Immature natural killer cell (primary cell): ENCODE data around the gene TMEM87B. TPM values are rescaled to one million over a fixed set of nuclear protein-coding genes. Genes with fewer than 3 reads are reported as not detected.
"Not testable (repeated sequence)": the region's sequence is repeated elsewhere in the genome, so short reads cannot be mapped to it uniquely, and the experiment has no call there.

Source experiments
- DNase-seq, 3 donors: peaks; one replicate each; pipeline ENCODE4 v3.0.0; 2022; ENCODE audit warnings: mixed read lengths in 1 of 3
- H3K27ac Mint-ChIP-seq, 6 donors: one replicate each; pipeline ENCODE4 v1.8.0; 2020; ENCODE audit warnings: mixed read lengths in 6 of 6, mild to moderate bottlenecking in 5 of 6, inconsistent platforms in 4 of 6, moderate library complexity in 3 of 6
- H3K27me3 Mint-ChIP-seq, 3 donors: one replicate each; pipeline ENCODE4 v1.8.0; 2020 to 2021; ENCODE audit warnings: low read depth in 3 of 3, mild to moderate bottlenecking in 3 of 3, mixed read lengths in 3 of 3, moderate library complexity in 3 of 3, inconsistent platforms in 1 of 3
- H3K36me3 Mint-ChIP-seq, 3 donors: one replicate each; pipeline ENCODE4 v1.8.0; 2020; ENCODE audit warnings: mixed read lengths in 3 of 3, inconsistent platforms in 2 of 3, mild to moderate bottlenecking in 2 of 3
- H3K4me1 Mint-ChIP-seq, 2 donors: one replicate each; pipeline ENCODE4 v1.8.0; 2020; ENCODE audit warnings: inconsistent platforms in 2 of 2, mild to moderate bottlenecking in 2 of 2, mixed read lengths in 2 of 2, moderate library complexity in 1 of 2
- H3K4me3 Mint-ChIP-seq, 5 donors: one replicate each; pipeline ENCODE4 v1.8.0; 2020; ENCODE audit warnings: mild to moderate bottlenecking in 5 of 5, mixed read lengths in 5 of 5, inconsistent platforms in 3 of 5, moderate library complexity in 3 of 5
- H3K9me3 Mint-ChIP-seq, 6 donors: one replicate each; pipeline ENCODE4 v1.8.0; 2020; ENCODE audit warnings: mild to moderate bottlenecking in 6 of 6, mixed read lengths in 6 of 6, inconsistent platforms in 4 of 6, moderate library complexity in 3 of 6
- polyA plus RNA-seq, 3 donors: library from polyadenylated mRNA; unstranded; fragments of 300-500 nt; fragmentation: Illumina TruSeq; gene quantifications; one replicate each; pipeline ENCODE4 v1.2.3, GENCODE V29; 2021

The TMEM87B gene
- polyA plus RNA-seq, 3 donors from 2014 or later, result 3.0 to 8.5 (median 5.2) TPM

GRCh38 chr2:112024896-112025491 is 30.1 kb upstream of the TMEM87B start:
- Mint-ChIP-seq H3K4me3 (no peak overlapping the region), H3K27ac (no peak overlapping the region), H3K36me3 (no peaks in the 10 kb centered on the region), H3K9me3 (peaks cover 0 to 2% (median 0%) of the 10 kb centered on the region in 6 donors), H3K4me1 (peaks cover 0 to 3% of the 10 kb centered on the region in 2 donors), H3K27me3 (peaks cover 0 to 5% (median 0%) of the 10 kb centered on the region in 3 donors)
- no peak for DNase-seq

GRCh38 chr2:112026509-112026908 is 28.6 kb upstream of the TMEM87B start:
- no peaks in the 10 kb centered on the region for H3K36me3 Mint-ChIP-seq
- H3K4me3 Mint-ChIP-seq, result no peak overlapping the region
- H3K27me3 Mint-ChIP-seq, result peaks cover 0 to 7% (median 0%) of the 10 kb centered on the region in 3 donors
- H3K27ac Mint-ChIP-seq, result no peak overlapping the region
- no peak for DNase-seq
- peaks cover 0 to 2% (median 0%) of the 10 kb centered on the region in 6 donors for H3K9me3 Mint-ChIP-seq
- H3K4me1 Mint-ChIP-seq, result peaks cover 0 to 3% of the 10 kb centered on the region in 2 donors

GRCh38 chr2:112027767-112028166 is 27.3 kb upstream of the TMEM87B start:
- no peak overlapping the region for H3K4me3 Mint-ChIP-seq

GRCh38 chr2:112029164-112029563 is 25.9 kb upstream of the TMEM87B start:
- Mint-ChIP-seq H3K9me3 (peaks cover 0 to 2% (median 0%) of the 10 kb centered on the region in 6 donors), H3K4me3 (no peak overlapping the region), H3K36me3 (no peaks in the 10 kb centered on the region)

More at GRCh38 chr2:112027767-112028166, 27.3 kb upstream of the TMEM87B start:
- peaks cover 0 to 2% (median 0%) of the 10 kb centered on the region in 6 donors for H3K9me3 Mint-ChIP-seq
- no peaks in the 10 kb centered on the region for H3K36me3 Mint-ChIP-seq
- H3K27ac Mint-ChIP-seq, result no peak overlapping the region
- peaks cover 0 to 7% (median 0%) of the 10 kb centered on the region in 3 donors for H3K27me3 Mint-ChIP-seq
- DNase-seq, result no peak
- H3K4me1 Mint-ChIP-seq, result peaks cover 0 to 4% of the 10 kb centered on the region in 2 donors

GRCh38 chr2:112031473-112032223 is 23.4 kb upstream of the TMEM87B start:
- Mint-ChIP-seq H3K4me1 (peaks cover 0 to 2% of the 10 kb centered on the region in 2 donors), H3K27me3 (peaks cover 0 to 7% (median 0%) of the 10 kb centered on the region in 3 donors), H3K9me3 (peaks cover 0 to 2% (median under 1%) of the 10 kb centered on the region in 6 donors), H3K27ac (no peak overlapping the region), H3K36me3 (no peaks in the 10 kb centered on the region), H3K4me3 (no peak overlapping the region)
- no peak for DNase-seq

More at GRCh38 chr2:112029164-112029563, 25.9 kb upstream of the TMEM87B start:
- Mint-ChIP-seq H3K27ac (no peak overlapping the region), H3K27me3 (peaks cover 0 to 7% (median 0%) of the 10 kb centered on the region in 3 donors), H3K4me1 (peaks cover 0 to 2% of the 10 kb centered on the region in 2 donors)
- DNase-seq, result no peak

- no peak for DNase-seq
- no peaks in the 10 kb centered on the region for H3K36me3 Mint-ChIP-seq
- no peak overlapping the region for H3K27ac Mint-ChIP-seq
- H3K4me1 Mint-ChIP-seq, result peaks cover 0 to 2% of the 10 kb centered on the region in 2 donors
- H3K9me3 Mint-ChIP-seq, result peaks cover 0 to 2% (median under 1%) of the 10 kb centered on the region in 6 donors
- H3K27me3 Mint-ChIP-seq, result peaks cover 0 to 7% (median 0%) of the 10 kb centered on the region in 3 donors
- no peak overlapping the region for H3K4me3 Mint-ChIP-seq
Observed at GRCh38 chr2:112032224-112032586, 22.9 kb upstream of the TMEM87B start.

- Mint-ChIP-seq H3K27me3 (peaks cover 0 to 7% (median 0%) of the 10 kb centered on the region in 3 donors), H3K4me1 (peaks cover 0 to 2% of the 10 kb centered on the region in 2 donors), H3K9me3 (peaks cover 0 to 2% (median under 1%) of the 10 kb centered on the region in 6 donors), H3K36me3 (no peaks in the 10 kb centered on the region), H3K27ac (no peak overlapping the region), H3K4me3 (no peak overlapping the region)
- DNase-seq, result no peak
Observed at GRCh38 chr2:112032689-112033465, 22.2 kb upstream of the TMEM87B start.

- DNase-seq, result no peak
- Mint-ChIP-seq H3K36me3 (peaks cover 0 to 4% (median 0%) of the 10 kb centered on the region in 3 donors), H3K9me3 (peaks cover 0 to 2% (median under 1%) of the 10 kb centered on the region in 6 donors), H3K4me1 (peaks cover 0 to 2% of the 10 kb centered on the region in 2 donors), H3K27ac (no peak overlapping the region), H3K4me3 (no peak overlapping the region), H3K27me3 (peaks cover 0 to 7% (median 0%) of the 10 kb centered on the region in 3 donors)
Observed at GRCh38 chr2:112033600-112033999, 21.5 kb upstream of the TMEM87B start.

GRCh38 chr2:112034924-112035323 is 20.1 kb upstream of the TMEM87B start:
- H3K4me1 Mint-ChIP-seq, result peaks cover 0 to 2% of the 10 kb centered on the region in 2 donors
- peaks cover 0 to 6% (median 0%) of the 10 kb centered on the region in 3 donors for H3K27me3 Mint-ChIP-seq

GRCh38 chr2:112035786-112036185 is 19.3 kb upstream of the TMEM87B start:
- H3K9me3 Mint-ChIP-seq, result peaks cover 0 to 2% (median 0%) of the 10 kb centered on the region in 6 donors
- H3K27ac Mint-ChIP-seq, result no peak overlapping the region
- no peak for DNase-seq

More at GRCh38 chr2:112034924-112035323, 20.1 kb upstream of the TMEM87B start:
- H3K36me3 Mint-ChIP-seq, result peaks cover 0 to 5% (median 0%) of the 10 kb centered on the region in 3 donors
- H3K9me3 Mint-ChIP-seq, result peaks cover 0 to 2% (median 0%) of the 10 kb centered on the region in 6 donors
- no peak overlapping the region for H3K4me3 Mint-ChIP-seq
- DNase-seq, result no peak
- H3K27ac Mint-ChIP-seq, result no peak overlapping the region

GRCh38 chr2:112039556-112039955 is 15.5 kb upstream of the TMEM87B start:
- not testable (repeated sequence) for H3K9me3 Mint-ChIP-seq, H3K27me3 Mint-ChIP-seq, H3K36me3 Mint-ChIP-seq, H3K4me1 Mint-ChIP-seq, H3K4me3 Mint-ChIP-seq, H3K27ac Mint-ChIP-seq, DNase-seq

More at GRCh38 chr2:112035786-112036185, 19.3 kb upstream of the TMEM87B start:
- H3K27me3 Mint-ChIP-seq, result peaks cover 0 to 3% (median 0%) of the 10 kb centered on the region in 3 donors
- peaks cover 0 to 2% of the 10 kb centered on the region in 2 donors for H3K4me1 Mint-ChIP-seq
- peaks cover 0 to 5% (median 0%) of the 10 kb centered on the region in 3 donors for H3K36me3 Mint-ChIP-seq
- no peak overlapping the region for H3K4me3 Mint-ChIP-seq

- H3K27me3 Mint-ChIP-seq, H3K9me3 Mint-ChIP-seq, H3K36me3 Mint-ChIP-seq, H3K4me3 Mint-ChIP-seq, DNase-seq, H3K4me1 Mint-ChIP-seq, H3K27ac Mint-ChIP-seq: not testable (repeated sequence)
Observed at GRCh38 chr2:112040066-112040465, 15.0 kb upstream of the TMEM87B start.

GRCh38 chr2:112041460-112041859 is 13.6 kb upstream of the TMEM87B start:
- H3K4me3 Mint-ChIP-seq, DNase-seq, H3K4me1 Mint-ChIP-seq, H3K27me3 Mint-ChIP-seq, H3K36me3 Mint-ChIP-seq, H3K27ac Mint-ChIP-seq, H3K9me3 Mint-ChIP-seq: not testable (repeated sequence)
